Activated CD4-positive, alpha-beta memory T cell treated with anti-CD3 and anti-CD28 coated beads, Interleukin-2, amount 10 ng/mL, durations not matched to agents 7 days and 5 days (primary cell): Measurements from ENCODE around the gene AFAP1L2. TPM values are rescaled to one million over a fixed set of nuclear protein-coding genes. Genes with fewer than 3 reads are reported as not detected.

Experiments used
- CTCF ChIA-PET: fragments of 350-600 bp; sonication (Branson Sonifier 250); formaldehyde crosslinking; loops from one replicate; lab custom pipeline; 2021; ENCODE audit warnings: antibody characterized with exemption, inconsistent platforms; lab: Charles Lee
- POLR2A ChIA-PET: fragments of 350-600 bp; sonication (Branson Sonifier 250); formaldehyde crosslinking; loops from one replicate; lab custom pipeline; 2021; ENCODE audit warnings: antibody characterized with exemption; lab: Charles Lee
- DNase-seq: peaks from one replicate; pipeline ENCODE4 v3.0.0-alpha.2; 2020
- H3K27ac Mint-ChIP-seq: one replicate; pipeline ENCODE4 v1.8.0; 2021; ENCODE audit warnings: mild to moderate bottlenecking, mixed read lengths
- H3K27me3 Mint-ChIP-seq: one replicate; pipeline ENCODE4 v1.8.0; 2021; ENCODE audit warnings: mixed read lengths
- H3K36me3 Mint-ChIP-seq: one replicate; pipeline ENCODE4 v1.8.0; 2021; ENCODE audit warnings: low read depth, mixed read lengths
- H3K4me1 Mint-ChIP-seq: one replicate; pipeline ENCODE4 v1.8.0; 2021; ENCODE audit warnings: mixed read lengths
- H3K4me3 Mint-ChIP-seq: one replicate; pipeline ENCODE4 v1.8.0; 2021; ENCODE audit warnings: mild to moderate bottlenecking, mixed read lengths
- H3K9me3 Mint-ChIP-seq: one replicate; pipeline ENCODE4 v1.8.0; 2021; ENCODE audit warnings: mixed read lengths
- total RNA-seq, 2 experiments: library from RNA; stranded (reverse); gene quantifications; one replicate each; pipeline ENCODE4 v1.2.3, GENCODE V29; 2021

AFAP1L2 gene
- total RNA-seq, 2 experiments from 2014 or later = 1.5 to 1.9 TPM

GRCh38 chr10:114403541-114404161 is 651 bp downstream of the AFAP1L2 start:
- peaks cover 7% of the 10 kb centered on the region for H3K4me1 Mint-ChIP-seq

GRCh38 chr10:114402871-114403540 is 1.3 kb downstream of the AFAP1L2 start:
- H3K4me3 Mint-ChIP-seq = no peak overlapping the region
- H3K4me1 Mint-ChIP-seq = peaks cover 7% of the 10 kb centered on the region
- H3K27ac Mint-ChIP-seq = no peak overlapping the region
- POLR2A ChIA-PET = no interaction called here
- DNase-seq = no peak
- no peaks in the 10 kb centered on the region for H3K36me3 Mint-ChIP-seq
- H3K27me3 Mint-ChIP-seq = peaks cover 77% of the 10 kb centered on the region
- CTCF ChIA-PET = interaction anchor here (1.3 kb wide), 2 partner anchors 10 to 99 kb away, joined by 3 to 9 read pairs; no protein-coding TSS in a partner anchor
- H3K9me3 Mint-ChIP-seq = no peaks in the 10 kb centered on the region

More at GRCh38 chr10:114403541-114404161, 651 bp downstream of the AFAP1L2 start:
- peaks cover 75% of the 10 kb centered on the region for H3K27me3 Mint-ChIP-seq
- ChIA-PET CTCF (interaction anchor here (1.3 kb wide), 2 partner anchors 9 to 100 kb away, joined by 3 to 9 read pairs; no protein-coding TSS in a partner anchor), POLR2A (no interaction called here)
- no peak for DNase-seq
- no peak overlapping the region for H3K27ac Mint-ChIP-seq
- H3K9me3 Mint-ChIP-seq = no peaks in the 10 kb centered on the region
- no peak overlapping the region for H3K4me3 Mint-ChIP-seq
- H3K36me3 Mint-ChIP-seq = no peaks in the 10 kb centered on the region

GRCh38 chr10:114402233-114402632 is 2.1 kb downstream of the AFAP1L2 start:
- H3K27ac Mint-ChIP-seq = no peak overlapping the region
- H3K4me3 Mint-ChIP-seq = no peak overlapping the region
- ChIA-PET CTCF (interaction anchor here (1.3 kb wide), 1 partner anchor 11 kb away, joined by 3 read pairs; no protein-coding TSS in a partner anchor), POLR2A (no interaction called here)
- no peak for DNase-seq
- no peaks in the 10 kb centered on the region for H3K9me3 Mint-ChIP-seq
- H3K27me3 Mint-ChIP-seq = peaks cover 74% of the 10 kb centered on the region
- no peaks in the 10 kb centered on the region for H3K36me3 Mint-ChIP-seq
- peaks cover 7% of the 10 kb centered on the region for H3K4me1 Mint-ChIP-seq

GRCh38 chr10:114401195-114401791 is 3.0 kb downstream of the AFAP1L2 start:
- DNase-seq = no peak
- Mint-ChIP-seq H3K27ac (no peak overlapping the region), H3K4me3 (no peak overlapping the region), H3K27me3 (peaks cover 78% of the 10 kb centered on the region), H3K9me3 (no peaks in the 10 kb centered on the region), H3K4me1 (peaks cover 8% of the 10 kb centered on the region), H3K36me3 (no peaks in the 10 kb centered on the region)
- ChIA-PET CTCF (no interaction called here), POLR2A (no interaction called here)

- POLR2A ChIA-PET = no interaction called here
- Mint-ChIP-seq H3K9me3 (no peaks in the 10 kb centered on the region), H3K27me3 (peaks cover 79% of the 10 kb centered on the region), H3K4me3 (no peak overlapping the region), H3K27ac (no peak overlapping the region), H3K4me1 (peaks cover 7% of the 10 kb centered on the region), H3K36me3 (no peaks in the 10 kb centered on the region)
- no peak for DNase-seq
- CTCF ChIA-PET = no interaction called here
Observed at GRCh38 chr10:114400091-114400490, 4.2 kb downstream of the AFAP1L2 start.

GRCh38 chr10:114399576-114399975 is 4.7 kb downstream of the AFAP1L2 start:
- no peak for DNase-seq
- CTCF ChIA-PET = no interaction called here

GRCh38 chr10:114398587-114399331 is 5.5 kb downstream of the AFAP1L2 start:
- H3K27ac Mint-ChIP-seq = no peak overlapping the region
- CTCF ChIA-PET = interaction anchor here (0.9 to 1.8 kb wide), 2 partner anchors 42 to 95 kb away, joined by 3 to 9 read pairs; no protein-coding TSS in a partner anchor
- peaks cover 82% of the 10 kb centered on the region for H3K27me3 Mint-ChIP-seq
- peaks cover 9% of the 10 kb centered on the region for H3K4me1 Mint-ChIP-seq
- no peaks in the 10 kb centered on the region for H3K36me3 Mint-ChIP-seq
- POLR2A ChIA-PET = no interaction called here
- no peaks in the 10 kb centered on the region for H3K9me3 Mint-ChIP-seq
- H3K4me3 Mint-ChIP-seq = no peak overlapping the region
- no peak for DNase-seq

More at GRCh38 chr10:114399576-114399975, 4.7 kb downstream of the AFAP1L2 start:
- POLR2A ChIA-PET = no interaction called here
- no peaks in the 10 kb centered on the region for H3K36me3 Mint-ChIP-seq
- peaks cover 9% of the 10 kb centered on the region for H3K4me1 Mint-ChIP-seq
- no peak overlapping the region for H3K27ac Mint-ChIP-seq
- H3K9me3 Mint-ChIP-seq = no peaks in the 10 kb centered on the region
- peaks cover 79% of the 10 kb centered on the region for H3K27me3 Mint-ChIP-seq
- no peak overlapping the region for H3K4me3 Mint-ChIP-seq

GRCh38 chr10:114397651-114398145 is 6.6 kb downstream of the AFAP1L2 start:
- Mint-ChIP-seq H3K4me1 (peaks cover 5% of the 10 kb centered on the region), H3K27ac (no peak overlapping the region), H3K27me3 (peaks cover 78% of the 10 kb centered on the region), H3K9me3 (no peaks in the 10 kb centered on the region), H3K4me3 (no peak overlapping the region), H3K36me3 (no peaks in the 10 kb centered on the region)
- ChIA-PET CTCF (interaction anchor here (0.9 to 1.8 kb wide), 3 partner anchors 10 to 94 kb away, joined by 3 to 9 read pairs (median 4); no protein-coding TSS in a partner anchor), POLR2A (interaction anchor here (1.3 kb wide), 1 partner anchor 42 kb away, joined by 3 read pairs; no protein-coding TSS in a partner anchor)
- no peak for DNase-seq

GRCh38 chr10:114396464-114396863 is 7.8 kb downstream of the AFAP1L2 start:
- Mint-ChIP-seq H3K4me3 (no peak overlapping the region), H3K36me3 (no peaks in the 10 kb centered on the region), H3K27me3 (peaks cover 67% of the 10 kb centered on the region), H3K9me3 (no peaks in the 10 kb centered on the region), H3K27ac (no peak overlapping the region), H3K4me1 (peaks cover 5% of the 10 kb centered on the region)
- no peak for DNase-seq
- ChIA-PET POLR2A (interaction anchor here (1.3 kb wide), 1 partner anchor 43 kb away, joined by 3 read pairs; no protein-coding TSS in a partner anchor), CTCF (no interaction called here)

GRCh38 chr10:114395366-114396022 is 8.8 kb downstream of the AFAP1L2 start:
- Mint-ChIP-seq H3K27me3 (peaks cover 61% of the 10 kb centered on the region), H3K4me3 (no peak overlapping the region), H3K27ac (no peak overlapping the region), H3K36me3 (no peaks in the 10 kb centered on the region), H3K9me3 (no peaks in the 10 kb centered on the region), H3K4me1 (peaks cover 5% of the 10 kb centered on the region)
- ChIA-PET POLR2A (no interaction called here), CTCF (no interaction called here)
- no peak for DNase-seq

- H3K27me3 Mint-ChIP-seq = peaks cover 59% of the 10 kb centered on the region
- no peak overlapping the region for H3K4me3 Mint-ChIP-seq
- H3K9me3 Mint-ChIP-seq = peaks cover 2% of the 10 kb centered on the region
- H3K36me3 Mint-ChIP-seq = no peaks in the 10 kb centered on the region
- peaks cover 5% of the 10 kb centered on the region for H3K4me1 Mint-ChIP-seq
- H3K27ac Mint-ChIP-seq = no peak overlapping the region
- ChIA-PET POLR2A (no interaction called here), CTCF (no interaction called here)
- DNase-seq = no peak
Observed at GRCh38 chr10:114394531-114394930, 9.8 kb downstream of the AFAP1L2 start.

- DNase-seq = no peak
- H3K4me1 Mint-ChIP-seq = peaks cover 7% of the 10 kb centered on the region
- ChIA-PET POLR2A (no interaction called here), CTCF (no interaction called here)
- no peak overlapping the region for H3K27ac Mint-ChIP-seq
- peaks cover 2% of the 10 kb centered on the region for H3K9me3 Mint-ChIP-seq
- no peak overlapping the region for H3K4me3 Mint-ChIP-seq
- peaks cover 54% of the 10 kb centered on the region for H3K27me3 Mint-ChIP-seq
- H3K36me3 Mint-ChIP-seq = no peaks in the 10 kb centered on the region
Observed at GRCh38 chr10:114393886-114394285, 10.4 kb downstream of the AFAP1L2 start.
